ENCODE measurements around the gene TRPC1. TPM values are rescaled to one million over a fixed set of nuclear protein-coding genes. Genes with fewer than 3 reads are reported as not detected.
"Not testable (repeated sequence)": the region's sequence is repeated elsewhere in the genome, so short reads cannot be mapped to it uniquely, and the experiment has no call there.

Gene TRPC1
- polyA plus RNA-seq, 2 donors, result 1.1 to 2.5 TPM

DNA sequence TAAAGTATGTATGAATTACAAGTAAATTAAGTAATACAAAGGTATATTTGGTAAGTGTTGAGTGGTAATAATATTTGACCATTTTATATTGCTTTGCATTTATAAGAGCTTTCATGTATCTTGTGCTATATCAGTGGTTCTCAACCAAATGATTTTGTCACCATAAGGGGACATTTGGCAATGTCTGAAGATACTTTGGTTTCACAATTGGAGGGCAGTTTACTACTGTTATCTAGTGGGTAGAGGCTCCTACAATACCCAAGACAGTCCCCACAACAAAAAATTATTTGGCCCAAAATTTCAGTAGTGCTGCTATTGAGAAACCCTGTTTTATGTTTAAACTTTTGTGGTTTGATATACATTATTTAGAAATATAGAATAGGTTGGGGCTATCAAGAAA is 14.6 kb downstream of the TRPC1 start:
- Histone ChIP-seq H3K4me3 (ENCODE audit: low read depth in 1 of 2, low read length in 2 of 2) (no peak overlapping the region), H3K4me1 (ENCODE audit: control insufficient read depth in 2 of 2, insufficient read depth in 2 of 2, low read length in 1 of 2) (no peaks in the 10 kb centered on the region), H3K9me3 (ENCODE audit: control insufficient read depth in 2 of 2, insufficient read depth in 1 of 2, low read depth in 1 of 2, low read length in 1 of 2) (no peaks in the 10 kb centered on the region), H3K27ac (ENCODE audit: low read depth in 2 of 2, low read length in 1 of 2) (no peak overlapping the region), H3K36me3 (ENCODE audit: control insufficient read depth in 2 of 2, insufficient read depth in 2 of 2, low read length in 1 of 2) (no peaks in the 10 kb centered on the region), H3K27me3 (ENCODE audit: control insufficient read depth in 1 of 2, insufficient read depth in 2 of 2, low read length in 2 of 2) (no peaks in the 10 kb centered on the region)

DNA sequence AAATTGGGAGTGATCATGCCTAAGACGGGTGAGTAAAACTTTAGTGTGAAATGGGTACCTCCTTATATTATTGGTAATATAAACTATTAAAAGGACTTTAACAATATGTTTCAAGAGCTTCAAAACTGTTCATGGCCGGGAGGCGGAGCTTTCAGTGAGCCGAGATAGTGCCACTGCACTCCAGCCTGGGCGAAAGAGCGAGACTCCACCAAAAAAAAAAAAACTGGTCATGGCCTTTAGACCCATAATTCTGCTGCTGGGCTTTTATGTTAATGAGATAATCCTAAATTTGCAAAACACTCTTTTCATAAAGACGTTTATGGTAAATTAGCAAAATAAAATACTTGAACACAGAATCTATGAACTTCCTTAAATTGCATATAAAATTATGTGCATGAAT is 22.8 kb downstream of the TRPC1 start:
- no peaks in the 10 kb centered on the region for H3K4me1 ChIP-seq (ENCODE audit: control insufficient read depth in 2 of 2, insufficient read depth in 2 of 2, low read length in 1 of 2)
- H3K36me3 ChIP-seq (ENCODE audit: control insufficient read depth in 2 of 2, insufficient read depth in 2 of 2, low read length in 1 of 2), result no peaks in the 10 kb centered on the region
- 89 to 95% methylated on average over 7 of the region's 7 CpGs for WGBS, 2 donors
- no peaks in the 10 kb centered on the region for H3K9me3 ChIP-seq (ENCODE audit: control insufficient read depth in 2 of 2, insufficient read depth in 1 of 2, low read depth in 1 of 2, low read length in 1 of 2)
- no peak overlapping the region for H3K4me3 ChIP-seq (ENCODE audit: low read depth in 1 of 2, low read length in 2 of 2)
- no peaks in the 10 kb centered on the region for H3K27me3 ChIP-seq (ENCODE audit: control insufficient read depth in 1 of 2, insufficient read depth in 2 of 2, low read length in 2 of 2)
- H3K27ac ChIP-seq (ENCODE audit: low read depth in 2 of 2, low read length in 1 of 2), result no peak overlapping the region

- H3K27me3 ChIP-seq (ENCODE audit: control insufficient read depth in 1 of 2, insufficient read depth in 2 of 2, low read length in 2 of 2); H3K4me1 ChIP-seq (ENCODE audit: control insufficient read depth in 2 of 2, insufficient read depth in 2 of 2, low read length in 1 of 2); H3K9me3 ChIP-seq (ENCODE audit: control insufficient read depth in 2 of 2, insufficient read depth in 1 of 2, low read depth in 1 of 2, low read length in 1 of 2); H3K4me3 ChIP-seq (ENCODE audit: low read depth in 1 of 2, low read length in 2 of 2); H3K36me3 ChIP-seq (ENCODE audit: control insufficient read depth in 2 of 2, insufficient read depth in 2 of 2, low read length in 1 of 2); H3K27ac ChIP-seq (ENCODE audit: low read depth in 2 of 2, low read length in 1 of 2): not testable (repeated sequence)
- WGBS, 2 donors, result 94 to 96% methylated on average over 4 of the region's 4 CpGs
Measured at GRCh38 chr3:142750531-142750930, 26.7 kb downstream of the TRPC1 start.

GRCh38 chr3:142752605-142753004 is 28.8 kb downstream of the TRPC1 start:
- 67 to 72% methylated on average over 4 of the region's 4 CpGs for WGBS, 2 donors
- not testable (repeated sequence) for H3K4me3 ChIP-seq (ENCODE audit: low read depth in 1 of 2, low read length in 2 of 2); H3K36me3 ChIP-seq (ENCODE audit: control insufficient read depth in 2 of 2, insufficient read depth in 2 of 2, low read length in 1 of 2); H3K27ac ChIP-seq (ENCODE audit: low read depth in 2 of 2, low read length in 1 of 2); H3K9me3 ChIP-seq (ENCODE audit: control insufficient read depth in 2 of 2, insufficient read depth in 1 of 2, low read depth in 1 of 2, low read length in 1 of 2); H3K27me3 ChIP-seq (ENCODE audit: control insufficient read depth in 1 of 2, insufficient read depth in 2 of 2, low read length in 2 of 2); H3K4me1 ChIP-seq (ENCODE audit: control insufficient read depth in 2 of 2, insufficient read depth in 2 of 2, low read length in 1 of 2)

- Histone ChIP-seq H3K4me3 (ENCODE audit: low read depth in 1 of 2, low read length in 2 of 2) (no peak overlapping the region), H3K9me3 (ENCODE audit: control insufficient read depth in 2 of 2, insufficient read depth in 1 of 2, low read depth in 1 of 2, low read length in 1 of 2) (no peaks in the 10 kb centered on the region), H3K36me3 (ENCODE audit: control insufficient read depth in 2 of 2, insufficient read depth in 2 of 2, low read length in 1 of 2) (no peaks in the 10 kb centered on the region), H3K4me1 (ENCODE audit: control insufficient read depth in 2 of 2, insufficient read depth in 2 of 2, low read length in 1 of 2) (no peaks in the 10 kb centered on the region), H3K27ac (ENCODE audit: low read depth in 2 of 2, low read length in 1 of 2) (no peak overlapping the region), H3K27me3 (ENCODE audit: control insufficient read depth in 1 of 2, insufficient read depth in 2 of 2, low read length in 2 of 2) (no peaks in the 10 kb centered on the region)
- 86 to 96% methylated on average over 1 of the region's 1 CpG for WGBS, 2 donors
Measured at GRCh38 chr3:142754494-142754893, 30.7 kb downstream of the TRPC1 start.

GRCh38 chr3:142768338-142768737 is 44.5 kb downstream of the TRPC1 start:
- no peaks in the 10 kb centered on the region for H3K4me1 ChIP-seq (ENCODE audit: control insufficient read depth in 2 of 2, insufficient read depth in 2 of 2, low read length in 1 of 2)
- H3K4me3 ChIP-seq (ENCODE audit: low read depth in 1 of 2, low read length in 2 of 2), result no peak overlapping the region
- no peaks in the 10 kb centered on the region for H3K9me3 ChIP-seq (ENCODE audit: control insufficient read depth in 2 of 2, insufficient read depth in 1 of 2, low read depth in 1 of 2, low read length in 1 of 2)
- no peaks in the 10 kb centered on the region for H3K27me3 ChIP-seq (ENCODE audit: control insufficient read depth in 1 of 2, insufficient read depth in 2 of 2, low read length in 2 of 2)
- H3K36me3 ChIP-seq (ENCODE audit: control insufficient read depth in 2 of 2, insufficient read depth in 2 of 2, low read length in 1 of 2), result no peaks in the 10 kb centered on the region
- no peak overlapping the region for H3K27ac ChIP-seq (ENCODE audit: low read depth in 2 of 2, low read length in 1 of 2)

DNA sequence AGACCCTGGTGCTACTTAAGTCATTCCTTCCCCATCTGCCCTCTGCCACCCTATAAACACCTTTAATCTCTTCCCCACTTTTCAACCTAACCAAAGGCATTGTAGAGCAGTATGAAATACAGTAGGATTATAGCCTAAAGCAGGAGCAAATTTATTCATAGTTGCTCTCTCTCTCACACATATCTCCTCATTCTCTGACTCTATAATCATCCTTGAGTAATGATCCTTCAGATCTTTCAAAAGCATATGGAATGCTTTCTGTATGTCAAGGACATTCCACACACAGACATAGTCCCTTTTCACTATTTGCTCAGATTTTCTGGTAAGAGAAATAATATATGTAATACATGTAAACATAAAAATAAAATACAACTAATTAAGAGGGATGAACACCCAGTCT is 54.1 kb downstream of the TRPC1 start:
- Histone ChIP-seq H3K27me3 (ENCODE audit: control insufficient read depth in 1 of 2, insufficient read depth in 2 of 2, low read length in 2 of 2) (no peaks in the 10 kb centered on the region), H3K4me1 (ENCODE audit: control insufficient read depth in 2 of 2, insufficient read depth in 2 of 2, low read length in 1 of 2) (no peaks in the 10 kb centered on the region), H3K27ac (ENCODE audit: low read depth in 2 of 2, low read length in 1 of 2) (no peak overlapping the region), H3K9me3 (ENCODE audit: control insufficient read depth in 2 of 2, insufficient read depth in 1 of 2, low read depth in 1 of 2, low read length in 1 of 2) (peaks cover 0 to 2% of the 10 kb centered on the region in 2 donors), H3K36me3 (ENCODE audit: control insufficient read depth in 2 of 2, insufficient read depth in 2 of 2, low read length in 1 of 2) (no peaks in the 10 kb centered on the region), H3K4me3 (ENCODE audit: low read depth in 1 of 2, low read length in 2 of 2) (no peak overlapping the region)

- no peak overlapping the region for H3K4me3 ChIP-seq (ENCODE audit: low read depth in 1 of 2, low read length in 2 of 2)
- WGBS, 2 donors, result 89 to 92% methylated on average over 2 of the region's 2 CpGs
- H3K9me3 ChIP-seq (ENCODE audit: control insufficient read depth in 2 of 2, insufficient read depth in 1 of 2, low read depth in 1 of 2, low read length in 1 of 2), result peaks cover 0 to 2% of the 10 kb centered on the region in 2 donors
- no peaks in the 10 kb centered on the region for H3K36me3 ChIP-seq (ENCODE audit: control insufficient read depth in 2 of 2, insufficient read depth in 2 of 2, low read length in 1 of 2)
- no peaks in the 10 kb centered on the region for H3K4me1 ChIP-seq (ENCODE audit: control insufficient read depth in 2 of 2, insufficient read depth in 2 of 2, low read length in 1 of 2)
- H3K27ac ChIP-seq (ENCODE audit: low read depth in 2 of 2, low read length in 1 of 2), result no peak overlapping the region
- H3K27me3 ChIP-seq (ENCODE audit: control insufficient read depth in 1 of 2, insufficient read depth in 2 of 2, low read length in 2 of 2), result no peaks in the 10 kb centered on the region
Measured at GRCh38 chr3:142778541-142778940, 54.7 kb downstream of the TRPC1 start.

DNA sequence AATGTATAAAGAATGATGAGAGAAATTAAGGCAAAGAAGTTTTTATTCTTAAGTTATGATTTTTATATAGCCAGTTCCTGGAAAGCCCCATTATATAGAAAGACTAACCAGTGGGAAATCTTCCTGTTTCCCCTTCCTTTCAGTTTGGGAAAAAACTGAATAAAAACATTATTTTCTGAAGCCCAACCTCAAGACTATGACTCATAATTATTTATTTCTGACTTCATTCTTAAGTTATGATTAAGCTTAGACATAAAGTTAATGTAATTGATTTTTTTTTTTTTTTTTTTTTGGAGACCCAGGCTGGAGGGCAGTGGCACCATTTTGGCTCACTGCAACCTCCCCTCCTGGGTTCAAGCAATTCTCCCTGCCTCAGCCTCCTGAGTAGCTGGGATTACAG is 55.8 kb downstream of the TRPC1 start:
- peaks cover 0 to 2% of the 10 kb centered on the region in 2 donors for H3K9me3 ChIP-seq (ENCODE audit: control insufficient read depth in 2 of 2, insufficient read depth in 1 of 2, low read depth in 1 of 2, low read length in 1 of 2)
- no peak overlapping the region for H3K4me3 ChIP-seq (ENCODE audit: low read depth in 1 of 2, low read length in 2 of 2)
- H3K4me1 ChIP-seq (ENCODE audit: control insufficient read depth in 2 of 2, insufficient read depth in 2 of 2, low read length in 1 of 2), result no peaks in the 10 kb centered on the region
- no peak overlapping the region for H3K27ac ChIP-seq (ENCODE audit: low read depth in 2 of 2, low read length in 1 of 2)
- no peaks in the 10 kb centered on the region for H3K36me3 ChIP-seq (ENCODE audit: control insufficient read depth in 2 of 2, insufficient read depth in 2 of 2, low read length in 1 of 2)
- no peaks in the 10 kb centered on the region for H3K27me3 ChIP-seq (ENCODE audit: control insufficient read depth in 1 of 2, insufficient read depth in 2 of 2, low read length in 2 of 2)

DNA sequence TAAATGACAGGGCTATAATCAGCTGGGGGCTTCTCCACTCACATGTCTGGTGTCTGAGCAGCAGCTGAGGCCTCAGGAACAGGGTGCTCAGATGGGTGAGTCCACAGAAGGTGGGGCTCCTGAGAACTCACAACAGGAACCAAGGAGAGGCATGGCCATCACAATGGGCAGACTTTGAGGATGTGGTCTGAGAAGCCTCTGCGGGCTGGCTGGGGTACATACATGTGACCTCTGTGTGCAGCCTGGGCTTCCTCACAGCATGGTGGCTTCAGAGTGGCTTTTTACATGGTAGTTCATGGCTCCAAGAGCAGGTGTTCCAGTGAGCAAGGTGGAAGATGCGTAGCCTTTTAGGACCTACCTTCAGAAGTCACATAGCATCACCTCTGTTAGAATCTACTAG is 58.8 kb downstream of the TRPC1 start:
- no peaks in the 10 kb centered on the region for H3K27me3 ChIP-seq (ENCODE audit: control insufficient read depth in 1 of 2, insufficient read depth in 2 of 2, low read length in 2 of 2)
- WGBS, 2 donors, result 90 to 97% methylated on average over 2 of the region's 2 CpGs
- H3K4me3 ChIP-seq (ENCODE audit: low read depth in 1 of 2, low read length in 2 of 2), result no peak overlapping the region
- H3K9me3 ChIP-seq (ENCODE audit: control insufficient read depth in 2 of 2, insufficient read depth in 1 of 2, low read depth in 1 of 2, low read length in 1 of 2), result peaks cover 0 to 2% of the 10 kb centered on the region in 2 donors
- no peaks in the 10 kb centered on the region for H3K4me1 ChIP-seq (ENCODE audit: control insufficient read depth in 2 of 2, insufficient read depth in 2 of 2, low read length in 1 of 2)
- H3K36me3 ChIP-seq (ENCODE audit: control insufficient read depth in 2 of 2, insufficient read depth in 2 of 2, low read length in 1 of 2), result no peaks in the 10 kb centered on the region
- H3K27ac ChIP-seq (ENCODE audit: low read depth in 2 of 2, low read length in 1 of 2), result no peak overlapping the region

Data from esophagus (tissue), 2 donors.